IMR-90 (cell line): ENCODE results near the gene ADSS1.

Experiments
- BHLHE40 ChIP-seq: fragments of 150-350 bp; IDR thresholded peaks from 2 replicates; pipeline ENCODE4 v1.6.1; 2016; ENCODE audit warnings: mild to moderate bottlenecking, low read depth, low read length
- CHD1 ChIP-seq: IDR thresholded peaks from 2 replicates; pipeline ENCODE4 v1.6.1; 2012; ENCODE audit warnings: low read depth, low read length, improper control_type of control experiment
- CTCF ChIP-seq: conservative IDR thresholded peaks from 2 replicates; pipeline ENCODE4 v1.5.1; 2012; ENCODE audit warnings: mild to moderate bottlenecking, low read depth, low read length, improper control_type of control experiment
- ELK1 ChIP-seq: fragments of 150-350 bp; IDR thresholded peaks from 2 replicates; pipeline ENCODE4 v1.6.1; 2016; ENCODE audit warnings: low read depth, mild to moderate bottlenecking, low read length, moderate library complexity, borderline replicate concordance
- MAZ ChIP-seq: IDR thresholded peaks from 2 replicates; pipeline ENCODE4 v1.6.1; 2012; ENCODE audit warnings: low read depth, mild to moderate bottlenecking, low read length, improper control_type of control experiment, moderate library complexity, borderline replicate concordance
- NFE2L2 ChIP-seq: fragments of 150-350 bp; IDR thresholded peaks from 2 replicates; pipeline ENCODE4 v1.6.1; 2016; ENCODE audit warnings: low read depth, mild to moderate bottlenecking, low read length
- POLR2A ChIP-seq: IDR thresholded peaks from 2 replicates; pipeline ENCODE4 v1.6.1; 2012; ENCODE audit warnings: mild to moderate bottlenecking, low read depth, low read length
- RFX5 ChIP-seq: IDR thresholded peaks from 2 replicates; pipeline ENCODE4 v1.8.0; 2012; ENCODE audit warnings: low read depth, mild to moderate bottlenecking, low read length, moderate library complexity
- SMC3 ChIP-seq: fragments of 150-350 bp; IDR thresholded peaks from 2 replicates; pipeline ENCODE4 v1.6.1; 2016; ENCODE audit warnings: low read depth, mild to moderate bottlenecking, antibody characterized with exemption, low read length, moderate library complexity

- TF ChIP-seq POLR2A (no peak), BHLHE40 (no peak), CTCF (no peak), ELK1 (no peak), MAZ (no peak), CHD1 (no peak), RFX5 (no peak), NFE2L2 (no peak), SMC3 (no peak)
These were observed 13.8 kb upstream of the ADSS1 start for GRCh38 chr14:104710071-104710735.
